Progenitor cell of endocrine pancreas (in vitro differentiated cells): ENCODE results near the gene DPP6. TPM values are rescaled to one million over a fixed set of nuclear protein-coding genes. Genes with fewer than 3 reads are reported as not detected.

Experiments
- DNase-seq: peaks from one replicate; pipeline ENCODE4 v3.0.0; 2021; ENCODE audit warnings: low spot score; ENCODE audit not compliant: unreplicated experiment
- H3K27ac Mint-ChIP-seq: 2 replicates; pipeline ENCODE4 v1.8.0; 2021; ENCODE audit warnings: mild to moderate bottlenecking, moderate library complexity, mixed read lengths
- H3K27me3 Mint-ChIP-seq: 2 replicates; pipeline ENCODE4 v1.8.0; 2021; ENCODE audit warnings: mixed read lengths
- H3K36me3 Mint-ChIP-seq: 2 replicates; pipeline ENCODE4 v1.8.0; 2022; ENCODE audit warnings: mixed read lengths; ENCODE audit not compliant: insufficient read depth
- H3K4me1 Mint-ChIP-seq: 2 replicates; pipeline ENCODE4 v1.8.0; 2021; ENCODE audit warnings: low read depth, mixed read lengths
- H3K4me3 Mint-ChIP-seq: 2 replicates; pipeline ENCODE4 v1.8.0; 2021; ENCODE audit warnings: low read depth, mild to moderate bottlenecking, moderate library complexity, mixed read lengths
- H3K9me3 Mint-ChIP-seq: 2 replicates; pipeline ENCODE4 v1.8.0; 2021; ENCODE audit warnings: low read depth, mixed read lengths
- CTCF ChIP-seq: fragments of 200-600 bp; sonication (generic); IDR thresholded peaks from one replicate; pipeline ENCODE4 v1.5.0; 2021; ENCODE audit warnings: antibody characterized with exemption, mild to moderate bottlenecking; ENCODE audit not compliant: unreplicated experiment
- total RNA-seq: library from RNA; stranded (reverse); gene quantifications from 2 replicates; pipeline ENCODE4 v1.2.1, GENCODE V29; 2021

Gene DPP6
- total RNA-seq, 1 donor from 2014 or later, result 13.4 TPM

GRCh38 chr7:154167051-154167450 is 114.9 kb downstream of the DPP6 start:
- peaks cover 4% of the 10 kb centered on the region for H3K4me1 Mint-ChIP-seq
- DNase-seq, result no peak
- no peak for TF ChIP-seq CTCF
- no peak overlapping the region for H3K4me3 Mint-ChIP-seq
- H3K9me3 Mint-ChIP-seq, result no peaks in the 10 kb centered on the region
- no peaks in the 10 kb centered on the region for H3K27me3 Mint-ChIP-seq
- H3K27ac Mint-ChIP-seq, result no peak overlapping the region
- H3K36me3 Mint-ChIP-seq, result no peaks in the 10 kb centered on the region

- TF ChIP-seq CTCF, result no peak
- Mint-ChIP-seq H3K4me3 (no peak overlapping the region), H3K27ac (no peak overlapping the region), H3K9me3 (no peaks in the 10 kb centered on the region), H3K4me1 (peaks cover 4% of the 10 kb centered on the region), H3K36me3 (no peaks in the 10 kb centered on the region), H3K27me3 (no peaks in the 10 kb centered on the region)
- no peak for DNase-seq
Observed at GRCh38 chr7:154167807-154168206, 115.6 kb downstream of the DPP6 start.

- no peak for TF ChIP-seq CTCF
- Mint-ChIP-seq H3K27ac (no peak overlapping the region), H3K4me3 (no peak overlapping the region), H3K27me3 (peaks cover 3% of the 10 kb centered on the region), H3K36me3 (no peaks in the 10 kb centered on the region), H3K4me1 (peaks cover 4% of the 10 kb centered on the region), H3K9me3 (no peaks in the 10 kb centered on the region)
- no peak for DNase-seq
Observed at GRCh38 chr7:154171422-154171821, 119.2 kb downstream of the DPP6 start.

- no peaks in the 10 kb centered on the region for H3K36me3 Mint-ChIP-seq
- no peaks in the 10 kb centered on the region for H3K9me3 Mint-ChIP-seq
- H3K4me1 Mint-ChIP-seq, result peaks cover under 1% of the 10 kb centered on the region
- peaks cover 3% of the 10 kb centered on the region for H3K27me3 Mint-ChIP-seq
- no peak for DNase-seq
- no peak overlapping the region for H3K27ac Mint-ChIP-seq
- no peak overlapping the region for H3K4me3 Mint-ChIP-seq
- TF ChIP-seq CTCF, result no peak
Observed at GRCh38 chr7:154172236-154172635, 120.0 kb downstream of the DPP6 start.

- H3K4me1 Mint-ChIP-seq, result no peaks in the 10 kb centered on the region
- H3K36me3 Mint-ChIP-seq, result no peaks in the 10 kb centered on the region
- no peak for TF ChIP-seq CTCF
- peaks cover 18% of the 10 kb centered on the region for H3K27me3 Mint-ChIP-seq
- H3K9me3 Mint-ChIP-seq, result no peaks in the 10 kb centered on the region
- no peak overlapping the region for H3K27ac Mint-ChIP-seq
- no peak for DNase-seq
- no peak overlapping the region for H3K4me3 Mint-ChIP-seq
Observed at GRCh38 chr7:154177584-154177983, 125.4 kb downstream of the DPP6 start.

GRCh38 chr7:154178895-154179294 is 126.7 kb downstream of the DPP6 start:
- Mint-ChIP-seq H3K4me3 (no peak overlapping the region), H3K27ac (no peak overlapping the region), H3K36me3 (no peaks in the 10 kb centered on the region), H3K27me3 (peaks cover 29% of the 10 kb centered on the region), H3K9me3 (no peaks in the 10 kb centered on the region), H3K4me1 (no peaks in the 10 kb centered on the region)
- TF ChIP-seq CTCF, result no peak
- no peak for DNase-seq
